HG02798 (cell line): ENCODE data around the gene ABLIM3.
"Not testable (repeated sequence)": the region's sequence is repeated elsewhere in the genome, so short reads cannot be mapped to it uniquely, and the experiment has no call there.

Experiments
- ATAC-seq: cut with Tn5 transposase; IDR thresholded peaks from one replicate; pipeline ENCODE4 v1.9.1; 2021; ENCODE audit warnings: mild to moderate bottlenecking; ENCODE audit not compliant: unreplicated experiment, poor library complexity

ABLIM3 gene

GRCh38 chr5:149242339-149242738, 101.0 kb downstream of the ABLIM3 start:
- no peak for ATAC-seq

GRCh38 chr5:149246906-149247305, 105.6 kb downstream of the ABLIM3 start:
- ATAC-seq = no peak

GRCh38 chr5:149247726-149248125, 106.4 kb downstream of the ABLIM3 start:
- ATAC-seq = no peak

- ATAC-seq = no peak
These were observed 110.3 kb downstream of the ABLIM3 start for GRCh38 chr5:149251546-149251945.

- no peak for ATAC-seq
These were observed 113.2 kb downstream of the ABLIM3 start for GRCh38 chr5:149254506-149254905.

GRCh38 chr5:149256451-149256850, 115.2 kb downstream of the ABLIM3 start:
- ATAC-seq = no peak

- no peak for ATAC-seq
These were observed 115.8 kb downstream of the ABLIM3 start for GRCh38 chr5:149257131-149257530.

GRCh38 chr5:149257889-149258705, 116.8 kb downstream of the ABLIM3 start:
- ATAC-seq = no peak

GRCh38 chr5:149260761-149261160, 119.5 kb downstream of the ABLIM3 start:
- no peak for ATAC-seq

GRCh38 chr5:149261246-149261645, 120.0 kb downstream of the ABLIM3 start:
- no peak for ATAC-seq

GRCh38 chr5:149262315-149262714, 121.0 kb downstream of the ABLIM3 start:
- no peak for ATAC-seq

GRCh38 chr5:149264439-149265067, 123.3 kb downstream of the ABLIM3 start:
- ATAC-seq = peak; percentile 94

GRCh38 chr5:149265068-149265465, 123.8 kb downstream of the ABLIM3 start:
- no peak for ATAC-seq

- no peak for ATAC-seq
These were observed 124.3 kb downstream of the ABLIM3 start for GRCh38 chr5:149265597-149265996.

GRCh38 chr5:149267241-149267973, 126.1 kb downstream of the ABLIM3 start:
- no peak for ATAC-seq

- no peak for ATAC-seq
These were observed 127.8 kb downstream of the ABLIM3 start for GRCh38 chr5:149268928-149269557.

GRCh38 chr5:149271195-149271715, 130.0 kb downstream of the ABLIM3 start:
- ATAC-seq = no peak

GRCh38 chr5:149271716-149272563, 130.6 kb downstream of the ABLIM3 start, which contains the start of gene AFAP1L1:
Gene AFAP1L1, plus strand, starts transcription at chr5:149271859. Its CDS starts 110 bp downstream, at chr5:149271969.
- no peak for ATAC-seq

GRCh38 chr5:149272781-149273180, 131.5 kb downstream of the ABLIM3 start:
- not testable (repeated sequence) for ATAC-seq
